Liver (tissue), 9 donors: Measurements from ENCODE around the gene KAT6B. TPM values are rescaled to one million over a fixed set of nuclear protein-coding genes. Genes with fewer than 3 reads are reported as not detected.

ENCODE experiments used
- DNase-seq: peaks from one replicate; pipeline ENCODE4 v3.0.0-alpha.2; 2017; ENCODE audit warnings: low spot score
- H3K27ac ChIP-seq, 2 donors: one replicate each; pipeline ENCODE4 v1.7.0; 2013; ENCODE audit warnings: inconsistent platforms in 2 of 2, low read length in 2 of 2, control low read depth in 1 of 2, low read depth in 1 of 2, mild to moderate bottlenecking in 1 of 2
- H3K27me3 ChIP-seq, 4 donors: one replicate each; pipeline versions ENCODE4 v1.6.1 to v1.7.0; 2013; ENCODE audit warnings: low read length in 3 of 4, inconsistent platforms in 1 of 4, mild to moderate bottlenecking in 1 of 4, moderate library complexity in 1 of 4; ENCODE audit not compliant: control insufficient read depth in 4 of 4, insufficient read depth in 4 of 4
- H3K36me3 ChIP-seq, 4 donors: one replicate each; pipeline versions ENCODE4 v1.6.1 to v1.7.0; 2013; ENCODE audit warnings: low read length in 3 of 4, mild to moderate bottlenecking in 3 of 4, low read depth in 1 of 4, moderate library complexity in 1 of 4; ENCODE audit not compliant: control insufficient read depth in 4 of 4, insufficient read depth in 3 of 4
- H3K4me1 ChIP-seq, 4 donors: one replicate each; pipeline versions ENCODE4 v1.6.1 to v1.7.0; 2013; ENCODE audit warnings: low read length in 3 of 4, mild to moderate bottlenecking in 3 of 4, moderate library complexity in 1 of 4; ENCODE audit not compliant: control insufficient read depth in 4 of 4, insufficient read depth in 4 of 4
- H3K4me3 ChIP-seq, 3 donors: one replicate each; pipeline versions ENCODE4 v1.6.1 to v1.7.0; 2013; ENCODE audit warnings: low read length in 3 of 3, control low read depth in 1 of 3, low read depth in 1 of 3, mild to moderate bottlenecking in 1 of 3
- H3K9ac ChIP-seq, 2 donors: one replicate each; pipeline ENCODE4 v1.7.0; 2013; ENCODE audit warnings: low read length in 2 of 2, mild to moderate bottlenecking in 2 of 2, moderate library complexity in 2 of 2, control low read depth in 1 of 2, low read depth in 1 of 2
- H3K9me3 ChIP-seq, 4 donors: one replicate each; pipeline versions ENCODE4 v1.6.1 to v1.7.0; 2013; ENCODE audit warnings: low read length in 3 of 4; ENCODE audit not compliant: control insufficient read depth in 4 of 4
- CTCF ChIP-seq: fragments of 150-350 bp; IDR thresholded peaks from 2 replicates; pipeline ENCODE4 v1.5.1; 2017; ENCODE audit warnings: improper control_type of control experiment, low read depth, low read length; ENCODE audit not compliant: missing input control
- EGR1 ChIP-seq, 2 donors: IDR thresholded peaks; 2 replicates each; pipeline ENCODE4 v1.6.1; 2016 to 2018; ENCODE audit warnings: antibody characterized with exemption in 2 of 2, low read depth in 2 of 2
- FOXA1 ChIP-seq: IDR thresholded peaks from 2 replicates; pipeline ENCODE4 v1.6.1; 2016; ENCODE audit warnings: antibody characterized with exemption
- FOXA2 ChIP-seq: IDR thresholded peaks from 2 replicates; pipeline ENCODE4 v1.6.1; 2016; ENCODE audit warnings: antibody characterized with exemption
- GABPA ChIP-seq, 2 donors: IDR thresholded peaks in 1 of 2; conservative IDR thresholded peaks in 1 of 2; 2 replicates each; pipeline ENCODE4 v1.6.1; 2016; ENCODE audit warnings: antibody characterized with exemption in 2 of 2, mild to moderate bottlenecking in 1 of 2, moderate library complexity in 1 of 2
- HNF4A ChIP-seq, 2 donors: conservative IDR thresholded peaks; 2 replicates each; pipeline ENCODE4 v1.6.1; 2016; ENCODE audit warnings: antibody characterized with exemption in 2 of 2, mild to moderate bottlenecking in 2 of 2
- HNF4G ChIP-seq: IDR thresholded peaks from 2 replicates; pipeline ENCODE4 v1.6.1; 2016; ENCODE audit warnings: antibody characterized with exemption
- JUND ChIP-seq, 2 donors: IDR thresholded peaks; 2 replicates each; pipeline ENCODE4 v1.6.1; 2016; ENCODE audit warnings: antibody characterized with exemption in 2 of 2
- NR2F2 ChIP-seq: IDR thresholded peaks from 2 replicates; pipeline ENCODE4 v1.6.1; 2016; ENCODE audit warnings: antibody characterized with exemption
- RAD21 ChIP-seq, 2 donors: IDR thresholded peaks; 2 replicates each; pipeline ENCODE4 v1.6.1; 2016; ENCODE audit warnings: antibody characterized with exemption in 2 of 2, mild to moderate bottlenecking in 2 of 2
- SP1 ChIP-seq: IDR thresholded peaks from 2 replicates; pipeline ENCODE4 v1.6.1; 2018; ENCODE audit warnings: antibody characterized with exemption, mild to moderate bottlenecking
- TAF1 ChIP-seq: conservative IDR thresholded peaks from 2 replicates; pipeline ENCODE4 v1.6.1; 2016; ENCODE audit warnings: antibody characterized with exemption, mild to moderate bottlenecking
- YY1 ChIP-seq: IDR thresholded peaks from 2 replicates; pipeline ENCODE4 v1.6.1; 2016; ENCODE audit warnings: antibody characterized with exemption, mild to moderate bottlenecking
- ZBTB33 ChIP-seq: IDR thresholded peaks from 2 replicates; pipeline ENCODE4 v1.6.1; 2016; ENCODE audit warnings: antibody characterized with exemption
- WGBS: extraction: QIAGEN DNeasy Blood & Tissue Kit; methylation state at CpG from one replicate; pipeline ENCODE4 v1.1.7; 2013; 5-methylcytosine and 5-hydroxymethylcytosine counted together
- polyA plus RNA-seq, 2 donors: library from polyadenylated mRNA; stranded (reverse) in 1 of 2; unstranded in 1 of 2; fragments of 200-250 nt in 1 of 2; fragments of >200 nt in 1 of 2; fragmentation: Nextera tagmentation in 1 of 2; extraction: Ambion mirVana in 1 of 2; gene quantifications; one replicate each; pipeline versions ENCODE4 v1.2.1 to v1.2.3, GENCODE V29; 2013 to 2015
- total RNA-seq, 2 donors: library from RNA; depleted of rRNA; stranded (reverse); fragments of >200 nt; gene quantifications; one replicate each; pipeline ENCODE4 v1.2.3, GENCODE V29; 2014
- TF ChIP-seq, protein P1 (sequence below): IDR thresholded peaks from 2 replicates; pipeline ENCODE4 v1.6.1; 2016; ENCODE audit warnings: antibody characterized with exemption
- TF ChIP-seq, protein P2 (sequence below): IDR thresholded peaks from 2 replicates; pipeline ENCODE4 v1.6.1; 2016; ENCODE audit warnings: antibody characterized with exemption
- donor health status: healthy.
- donor health status: healthy.
- donor health status: healthy.
- donor health status: healthy.
- donor health status: healthy.

KAT6B gene
- total and polyA plus RNA-seq, 4 donors = 2.0 to 21.2 (median 8.8) TPM

- Histone ChIP-seq H3K27me3 (no peaks in the 10 kb centered on the region), H3K9me3 (no peaks in the 10 kb centered on the region), H3K4me3 (no peak overlapping the region), H3K9ac (no peak overlapping the region), H3K36me3 (no peaks in the 10 kb centered on the region), H3K4me1 (peaks cover 0 to 5% (median 0%) of the 10 kb centered on the region in 4 donors), H3K27ac (no peak overlapping the region)
- DNase-seq = no peak
- 86% methylated on average over 2 of the region's 2 CpGs for WGBS
- no peak for TF ChIP-seq RAD21 (IDR thresholded peaks at IDR 0.05)
- TF ChIP-seq ZBTB33 = no peak
- no peak for TF ChIP-seq JUND (IDR thresholded peaks at IDR 0.05)
These were observed 74.9 kb downstream of the KAT6B start for GRCh38 chr10:74901301-74901700.

GRCh38 chr10:74901867-74902450 lies 75.6 kb downstream of the KAT6B start:
- TF ChIP-seq SP1 (no peak), CTCF (no peak), TAF1 (no peak), RAD21 (IDR thresholded peaks at IDR 0.05) (no peak), NR2F2 (no peak), ZBTB33 (no peak)
- TF ChIP-seq, protein P1, sequence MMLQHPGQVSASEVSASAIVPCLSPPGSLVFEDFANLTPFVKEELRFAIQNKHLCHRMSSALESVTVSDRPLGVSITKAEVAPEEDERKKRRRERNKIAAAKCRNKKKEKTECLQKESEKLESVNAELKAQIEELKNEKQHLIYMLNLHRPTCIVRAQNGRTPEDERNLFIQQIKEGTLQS = no peak
- H3K27me3 ChIP-seq = no peaks in the 10 kb centered on the region
- no peaks in the 10 kb centered on the region for H3K36me3 ChIP-seq
- 88% methylated on average over 6 of the region's 6 CpGs for WGBS
- H3K9ac ChIP-seq = no peak overlapping the region
- DNase-seq = no peak
- no peak overlapping the region for H3K4me3 ChIP-seq
- H3K4me1 ChIP-seq = peaks cover 0 to 5% (median 0%) of the 10 kb centered on the region in 4 donors
- H3K9me3 ChIP-seq = no peaks in the 10 kb centered on the region
- no peak overlapping the region for H3K27ac ChIP-seq

GRCh38 chr10:74903491-74903890 lies 77.1 kb downstream of the KAT6B start:
- no peak for DNase-seq

More at GRCh38 chr10:74903491-74903890, 77.1 kb downstream of the KAT6B start:
- Histone ChIP-seq H3K9me3 (no peaks in the 10 kb centered on the region), H3K9ac (no peak overlapping the region), H3K27ac (no peak overlapping the region), H3K36me3 (no peaks in the 10 kb centered on the region), H3K27me3 (no peaks in the 10 kb centered on the region), H3K4me1 (no peaks in the 10 kb centered on the region), H3K4me3 (no peak overlapping the region)
- WGBS = 96% methylated on average over 3 of the region's 3 CpGs
- no peak for TF ChIP-seq HNF4A (conservative IDR thresholded peaks at IDR 0.05)
- no peak for TF ChIP-seq YY1
- no peak for TF ChIP-seq JUND (IDR thresholded peaks at IDR 0.05)
- no peak for TF ChIP-seq FOXA1
- TF ChIP-seq HNF4G = no peak
- TF ChIP-seq, protein P2, sequence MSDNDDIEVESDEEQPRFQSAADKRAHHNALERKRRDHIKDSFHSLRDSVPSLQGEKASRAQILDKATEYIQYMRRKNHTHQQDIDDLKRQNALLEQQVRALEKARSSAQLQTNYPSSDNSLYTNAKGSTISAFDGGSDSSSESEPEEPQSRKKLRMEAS = no peak
- no peak for TF ChIP-seq FOXA2
- TF ChIP-seq TAF1 = no peak
- TF ChIP-seq EGR1 (IDR thresholded peaks at IDR 0.05; ENCODE audit: low read depth in 2 of 2) = no peak
- no peak for TF ChIP-seq CTCF
- TF ChIP-seq GABPA (IDR thresholded peaks at IDR 0.05 in 1 of 2, conservative IDR thresholded peaks at IDR 0.05 in 1 of 2) = no peak
- no peak for TF ChIP-seq SP1
- TF ChIP-seq, protein P1 = no peak
